SK-N-SH treated with all-trans-retinoic acid at 6 μM for 48 hours (cell line): ENCODE measurements around the gene ACTRT3.

Source experiments
- ISL1 ChIP-seq: fragments of 250-450 bp; sonication (Bioruptor Pico); IDR thresholded peaks from 2 replicates; pipeline ENCODE4 v2.1.2; 2022; ENCODE audit warnings: mild to moderate bottlenecking, moderate library complexity
- ZFP3 ChIP-seq: fragments of 250-450 bp; sonication (Bioruptor Pico); IDR thresholded peaks from 2 replicates; pipeline ENCODE4 v1.5.0; 2020; ENCODE audit warnings: mild to moderate bottlenecking, moderate library complexity
- ZNF70 ChIP-seq: fragments of 450-650 bp; formaldehyde crosslinking; IDR thresholded peaks from 2 replicates; pipeline ENCODE4 v1.5.0; 2020; ENCODE audit warnings: mild to moderate bottlenecking, moderate library complexity

GRCh38 chr3:169772305-169772896, 3.0 kb upstream of the ACTRT3 start:
- TF ChIP-seq ISL1 (CRISPR knock-in tag) (no peak), ZNF70 (no peak), ZFP3 (CRISPR knock-in tag) (no peak)
